Panc1 (cell line): ENCODE data around the gene GBP3. TPM values are rescaled to one million over a fixed set of nuclear protein-coding genes. Genes with fewer than 3 reads are reported as not detected.

Experiments
- ATAC-seq: fragments of 200-7000 bp; cut with Tn5 transposase; 2 replicates; pipeline ENCODE4 v1.9.1; 2020; ENCODE audit warnings: mild to moderate bottlenecking, moderate library complexity
- BruUV-seq: library from RNA; stranded (reverse); fragments of 400-500 nt; replicated peaks from 2 replicates; lab custom pipeline; 2021; lab: Mats Ljungman, UMichigan
- CTCF ChIA-PET: fragments of 300-600 bp; sonication (Branson Sonifier 250); formaldehyde crosslinking; loops from one replicate; lab custom pipeline; 2022; ENCODE audit warnings: antibody characterized with exemption; lab: Charles Lee
- POLR2A ChIA-PET: fragments of 300-600 bp; sonication (Branson Sonifier 250); formaldehyde crosslinking; loops from one replicate; lab custom pipeline; 2022; ENCODE audit warnings: antibody characterized with exemption; lab: Charles Lee
- DNase-seq: peaks from one replicate; pipeline ENCODE4 v3.0.0-alpha.2; 2010; ENCODE audit warnings: low read depth, low spot score
- H3K27ac ChIP-seq: 2 replicates; pipeline ENCODE4 v1.5.1; 2011; ENCODE audit warnings: mild to moderate bottlenecking, low read length, inconsistent platforms
- H3K27me3 ChIP-seq: fragments of 200-500 bp; sonication (Bioruptor generic); 2 replicates; pipeline ENCODE4 v1.6.0; 2014; ENCODE audit warnings: low read length, inconsistent platforms; ENCODE audit not compliant: control insufficient read depth, insufficient read depth
- H3K36me3 ChIP-seq: fragments of 200-500 bp; sonication (Bioruptor generic); 2 replicates; pipeline ENCODE4 v1.5.1; 2014; ENCODE audit warnings: inconsistent platforms, mild to moderate bottlenecking, low read length, moderate library complexity; ENCODE audit not compliant: control insufficient read depth, insufficient read depth
- H3K4me1 ChIP-seq: 2 replicates; pipeline ENCODE4 v1.5.1; 2011; ENCODE audit warnings: inconsistent platforms, mild to moderate bottlenecking, low read length, moderate library complexity; ENCODE audit not compliant: control insufficient read depth, insufficient read depth
- H3K4me3 ChIP-seq, 2 experiments: 2 replicates each; pipeline ENCODE4 v1.5.1; 2011 to 2012; ENCODE audit warnings: low read depth in 2 of 2, low read length in 2 of 2, mild to moderate bottlenecking in 2 of 2, inconsistent platforms in 1 of 2, moderate library complexity in 1 of 2
- H3K9me3 ChIP-seq: fragments of 200-500 bp; sonication (Bioruptor generic); 2 replicates; pipeline ENCODE4 v1.5.1; 2014; ENCODE audit warnings: low read depth, mild to moderate bottlenecking, inconsistent platforms, low read length, moderate library complexity; ENCODE audit not compliant: control insufficient read depth, insufficient read depth
- POLR2AphosphoS5 ChIP-seq: IDR thresholded peaks from 2 replicates; pipeline ENCODE4 v1.6.1; 2012; ENCODE audit warnings: mild to moderate bottlenecking, low read depth, low read length, moderate library complexity
- REST ChIP-seq, 2 experiments: IDR thresholded peaks; 2 replicates each; pipeline ENCODE4 v1.6.1; 2011 to 2012; ENCODE audit warnings: low read depth in 2 of 2, control low read depth in 1 of 2, low read length in 1 of 2, mild to moderate bottlenecking in 1 of 2, moderate library complexity in 1 of 2; ENCODE audit not compliant: insufficient read depth in 1 of 2
- SIN3A ChIP-seq: IDR thresholded peaks from 2 replicates; pipeline ENCODE4 v1.6.1; 2012; ENCODE audit warnings: low read depth, mild to moderate bottlenecking, low read length, moderate library complexity, borderline replicate concordance; ENCODE audit not compliant: insufficient read depth
- TCF7L2 ChIP-seq: IDR thresholded peaks from 2 replicates; pipeline ENCODE4 v1.6.1; 2011; ENCODE audit warnings: mild to moderate bottlenecking, low read depth, low read length, inconsistent platforms
- in situ Hi-C: cut with HindIII; loops from 2 replicates; pipeline ENCODE4 v1.10.0; 2016; ENCODE audit warnings: low sequenced_read_pairs, low pct_unique_long_range_greater_than_20kb
- intact Hi-C: fragments of 100-400 bp; cut with micrococcal nuclease; formaldehyde crosslinking; loops from one replicate; pipeline ENCODE4 v1.10.0; 2022; ENCODE audit not compliant: unreplicated experiment
- total RNA-seq: library from RNA; stranded (reverse); gene quantifications from one replicate; pipeline ENCODE4 v1.2.1, GENCODE V29; 2021; ENCODE audit not compliant: unreplicated experiment
- TF ChIP-seq, protein P1 (sequence below): fragments of 450-650 bp; IDR thresholded peaks from 2 replicates; pipeline ENCODE4 v1.5.1; 2017; ENCODE audit warnings: mild to moderate bottlenecking

GBP3 gene
- total RNA-seq, 1 experiment from 2014 or later: 2.5 TPM

DNA sequence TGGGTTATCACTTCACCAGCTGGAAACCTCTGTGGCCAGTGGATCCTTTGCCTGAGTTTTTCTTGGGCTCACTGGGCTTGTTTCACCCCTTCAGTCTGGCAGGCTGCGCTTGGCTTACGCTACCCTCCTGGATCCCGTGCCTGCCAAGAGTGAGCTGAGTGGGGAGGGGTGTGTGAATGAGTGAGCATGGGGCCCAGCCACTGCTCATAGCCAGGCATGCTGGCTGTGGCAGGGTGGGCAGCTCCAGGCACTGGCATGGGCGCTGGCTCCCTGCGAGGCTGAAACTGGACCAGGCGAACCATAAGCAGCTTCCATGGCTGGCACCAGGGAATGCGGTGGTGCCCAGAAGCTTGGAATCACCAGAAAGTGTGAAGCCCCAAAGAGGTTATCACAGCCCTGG is 19.8 kb upstream of the GBP3 start:
- no peak for TF ChIP-seq SIN3A
- intact Hi-C loops: no loop called here
- Histone ChIP-seq H3K9me3 (no peaks in the 10 kb centered on the region), H3K4me1 (no peaks in the 10 kb centered on the region), H3K27me3 (peaks cover 4% of the 10 kb centered on the region), H3K36me3 (no peaks in the 10 kb centered on the region), H3K4me3 (no peak overlapping the region), H3K27ac (no peak overlapping the region)
- ChIA-PET POLR2A (no interaction called here), CTCF (no interaction called here)
- DNase-seq (no peak), ATAC-seq (no peak)
- no TSS peak for BruUV-seq
- in situ Hi-C loops: no loop called here

- no peak for DNase-seq
- H3K27ac ChIP-seq: no peak overlapping the region
- intact Hi-C loops (no loop called here), in situ Hi-C loops (no loop called here)
- CTCF ChIA-PET: no interaction called here
- H3K36me3 ChIP-seq: no peaks in the 10 kb centered on the region
- BruUV-seq: no TSS peak
- no peak overlapping the region for H3K4me3 ChIP-seq
- POLR2A ChIA-PET: no interaction called here
- H3K9me3 ChIP-seq: no peaks in the 10 kb centered on the region
- H3K4me1 ChIP-seq: no peaks in the 10 kb centered on the region
- TF ChIP-seq, protein P1, sequence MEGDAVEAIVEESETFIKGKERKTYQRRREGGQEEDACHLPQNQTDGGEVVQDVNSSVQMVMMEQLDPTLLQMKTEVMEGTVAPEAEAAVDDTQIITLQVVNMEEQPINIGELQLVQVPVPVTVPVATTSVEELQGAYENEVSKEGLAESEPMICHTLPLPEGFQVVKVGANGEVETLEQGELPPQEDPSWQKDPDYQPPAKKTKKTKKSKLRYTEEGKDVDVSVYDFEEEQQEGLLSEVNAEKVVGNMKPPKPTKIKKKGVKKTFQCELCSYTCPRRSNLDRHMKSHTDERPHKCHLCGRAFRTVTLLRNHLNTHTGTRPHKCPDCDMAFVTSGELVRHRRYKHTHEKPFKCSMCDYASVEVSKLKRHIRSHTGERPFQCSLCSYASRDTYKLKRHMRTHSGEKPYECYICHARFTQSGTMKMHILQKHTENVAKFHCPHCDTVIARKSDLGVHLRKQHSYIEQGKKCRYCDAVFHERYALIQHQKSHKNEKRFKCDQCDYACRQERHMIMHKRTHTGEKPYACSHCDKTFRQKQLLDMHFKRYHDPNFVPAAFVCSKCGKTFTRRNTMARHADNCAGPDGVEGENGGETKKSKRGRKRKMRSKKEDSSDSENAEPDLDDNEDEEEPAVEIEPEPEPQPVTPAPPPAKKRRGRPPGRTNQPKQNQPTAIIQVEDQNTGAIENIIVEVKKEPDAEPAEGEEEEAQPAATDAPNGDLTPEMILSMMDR: no peak
- TF ChIP-seq SIN3A (no peak), REST (IDR thresholded peaks at IDR 0.05; ENCODE audit: insufficient read depth in 1 of 2, low read depth in 2 of 2, low read length in 1 of 2) (no peak), TCF7L2 (no peak), POLR2AphosphoS5 (no peak)
- peaks cover 4% of the 10 kb centered on the region for H3K27me3 ChIP-seq
- no peak for ATAC-seq
These were observed 19.1 kb upstream of the GBP3 start for GRCh38 chr1:89041721-89042120.

DNA sequence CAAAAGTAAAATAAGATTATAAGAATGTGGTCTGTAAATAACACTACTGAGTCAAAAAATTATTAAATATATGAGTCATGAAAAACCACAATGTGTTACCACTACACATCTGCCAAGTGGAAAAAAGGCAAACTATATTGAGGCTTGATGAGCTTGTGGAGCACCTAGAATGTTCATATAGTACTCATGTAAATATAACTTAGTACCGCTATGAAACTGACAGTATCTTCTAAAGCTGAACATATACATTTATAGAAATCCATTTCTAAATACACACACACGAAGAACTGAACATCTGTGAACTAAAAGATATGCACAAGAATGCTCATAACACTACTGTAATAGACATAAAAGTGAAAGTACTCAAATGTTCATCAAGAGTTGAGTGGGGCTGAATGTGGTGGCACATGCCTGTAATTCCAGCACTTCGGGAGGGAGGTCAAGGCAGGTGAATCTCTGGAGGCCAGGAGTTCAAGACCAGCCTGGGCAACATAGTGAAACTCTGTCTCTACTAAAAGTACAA is 18.5 kb upstream of the GBP3 start:
- peaks cover 4% of the 10 kb centered on the region; the same call in 1 of the 2 replicates for H3K27me3 ChIP-seq
- H3K4me3 ChIP-seq: no peak overlapping the region
- ATAC-seq (no peak), DNase-seq (no peak)
- intact Hi-C loops (no loop called here), in situ Hi-C loops (no loop called here)
- no peaks in the 10 kb centered on the region for H3K36me3 ChIP-seq
- POLR2A ChIA-PET: no interaction called here
- no peak overlapping the region for H3K27ac ChIP-seq
- TF ChIP-seq REST (IDR thresholded peaks at IDR 0.05; ENCODE audit: insufficient read depth in 1 of 2, low read depth in 2 of 2, low read length in 1 of 2) (no peak), SIN3A (no peak), TCF7L2 (no peak), POLR2AphosphoS5 (no peak)
- TF ChIP-seq, protein P1: no peak
- BruUV-seq: no TSS peak
- no peaks in the 10 kb centered on the region for H3K9me3 ChIP-seq
- no peaks in the 10 kb centered on the region for H3K4me1 ChIP-seq
- CTCF ChIA-PET: no interaction called here
